ENCODE results near the gene L3MBTL4. TPM values are rescaled to one million over a fixed set of nuclear protein-coding genes. Genes with fewer than 3 reads are reported as not detected.

The L3MBTL4 gene
- total RNA-seq, 6 donors from 2014 or later = 13.2 to 29.1 (median 14.8) TPM

DNA sequence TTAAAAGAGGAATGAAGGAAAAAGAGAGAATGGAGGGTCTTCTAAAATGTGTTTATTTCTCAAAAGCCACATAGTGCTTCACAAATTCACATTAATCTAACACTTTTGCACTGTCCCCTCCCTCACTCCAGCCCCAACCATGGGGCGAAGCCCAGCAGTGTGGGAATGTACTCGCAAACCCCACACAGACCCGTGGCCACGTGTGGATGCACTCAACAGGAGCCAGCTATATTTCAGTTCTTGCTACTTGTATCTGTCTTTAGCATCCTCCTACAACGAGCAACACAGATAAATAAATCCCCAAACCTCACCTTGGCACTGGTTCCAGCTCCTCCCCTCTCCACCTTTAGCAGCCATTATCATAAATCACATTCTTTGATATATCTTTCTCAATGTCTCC lies 427.5 kb downstream of the L3MBTL4 start:
- Histone ChIP-seq H3K4me3 (no peak overlapping the region), H3K9me3 (no peaks in the 10 kb centered on the region), H3K36me3 (no peaks in the 10 kb centered on the region), H3K4me1 (no peaks in the 10 kb centered on the region), H3K27me3 (no peaks in the 10 kb centered on the region), H3K27ac (no peak overlapping the region)
- no peak for ATAC-seq (ENCODE audit: low FRiP score in 2 of 2)
- DNase-seq = no peak
- TF ChIP-seq POLR2AphosphoS5 (IDR thresholded peaks at IDR 0.05) (no peak), EP300 (IDR thresholded peaks at IDR 0.05) (no peak), POLR2A (IDR thresholded peaks at IDR 0.05) (no peak)
- TF ChIP-seq, protein P1, sequence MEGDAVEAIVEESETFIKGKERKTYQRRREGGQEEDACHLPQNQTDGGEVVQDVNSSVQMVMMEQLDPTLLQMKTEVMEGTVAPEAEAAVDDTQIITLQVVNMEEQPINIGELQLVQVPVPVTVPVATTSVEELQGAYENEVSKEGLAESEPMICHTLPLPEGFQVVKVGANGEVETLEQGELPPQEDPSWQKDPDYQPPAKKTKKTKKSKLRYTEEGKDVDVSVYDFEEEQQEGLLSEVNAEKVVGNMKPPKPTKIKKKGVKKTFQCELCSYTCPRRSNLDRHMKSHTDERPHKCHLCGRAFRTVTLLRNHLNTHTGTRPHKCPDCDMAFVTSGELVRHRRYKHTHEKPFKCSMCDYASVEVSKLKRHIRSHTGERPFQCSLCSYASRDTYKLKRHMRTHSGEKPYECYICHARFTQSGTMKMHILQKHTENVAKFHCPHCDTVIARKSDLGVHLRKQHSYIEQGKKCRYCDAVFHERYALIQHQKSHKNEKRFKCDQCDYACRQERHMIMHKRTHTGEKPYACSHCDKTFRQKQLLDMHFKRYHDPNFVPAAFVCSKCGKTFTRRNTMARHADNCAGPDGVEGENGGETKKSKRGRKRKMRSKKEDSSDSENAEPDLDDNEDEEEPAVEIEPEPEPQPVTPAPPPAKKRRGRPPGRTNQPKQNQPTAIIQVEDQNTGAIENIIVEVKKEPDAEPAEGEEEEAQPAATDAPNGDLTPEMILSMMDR (IDR thresholded peaks at IDR 0.05) = no peak
- 76 to 86% methylated on average over 5 of the region's 5 CpGs for WGBS, 2 donors

- Histone ChIP-seq H3K27ac (no peak overlapping the region), H3K27me3 (no peaks in the 10 kb centered on the region), H3K4me3 (no peak overlapping the region), H3K9me3 (no peaks in the 10 kb centered on the region), H3K36me3 (no peaks in the 10 kb centered on the region), H3K4me1 (no peaks in the 10 kb centered on the region)
- DNase-seq (no peak), ATAC-seq (ENCODE audit: low FRiP score in 2 of 2) (no peak)
- TF ChIP-seq, protein P1 (IDR thresholded peaks at IDR 0.05) = no peak
- TF ChIP-seq EP300 (IDR thresholded peaks at IDR 0.05) (no peak), POLR2A (IDR thresholded peaks at IDR 0.05) (no peak), POLR2AphosphoS5 (IDR thresholded peaks at IDR 0.05) (no peak)
- WGBS, 2 donors = 87 to 88% methylated on average over 5 of the region's 5 CpGs
Observed at GRCh38 chr18:5986257-5986931, 428.3 kb downstream of the L3MBTL4 start.

GRCh38 chr18:5984245-5984644 lies 430.5 kb downstream of the L3MBTL4 start:
- Histone ChIP-seq H3K4me3 (no peak overlapping the region), H3K27me3 (no peaks in the 10 kb centered on the region), H3K27ac (no peak overlapping the region), H3K36me3 (no peaks in the 10 kb centered on the region), H3K4me1 (no peaks in the 10 kb centered on the region), H3K9me3 (no peaks in the 10 kb centered on the region)
- ATAC-seq (ENCODE audit: low FRiP score in 2 of 2) (no peak), DNase-seq (no peak)
- no peak for TF ChIP-seq POLR2AphosphoS5 (IDR thresholded peaks at IDR 0.05)
- TF ChIP-seq, protein P1 (IDR thresholded peaks at IDR 0.05) = no peak
- TF ChIP-seq EP300 (IDR thresholded peaks at IDR 0.05) = no peak
- TF ChIP-seq POLR2A (IDR thresholded peaks at IDR 0.05) = no peak
- WGBS, 2 donors = 73 to 84% methylated on average over 1 of the region's 1 CpG

- Histone ChIP-seq H3K9me3 (no peaks in the 10 kb centered on the region), H3K4me3 (no peak overlapping the region), H3K4me1 (no peaks in the 10 kb centered on the region), H3K27ac (no peak overlapping the region), H3K36me3 (no peaks in the 10 kb centered on the region), H3K27me3 (no peaks in the 10 kb centered on the region)
- no peak for TF ChIP-seq POLR2A (IDR thresholded peaks at IDR 0.05)
- TF ChIP-seq EP300 (IDR thresholded peaks at IDR 0.05) = no peak
- no peak for TF ChIP-seq POLR2AphosphoS5 (IDR thresholded peaks at IDR 0.05)
- TF ChIP-seq, protein P1 (IDR thresholded peaks at IDR 0.05) = no peak
- 81% methylated on average over 4 of the region's 4 CpGs for WGBS, 2 donors
- ATAC-seq (ENCODE audit: low FRiP score in 2 of 2) (no peak), DNase-seq (no peak)
Observed at GRCh38 chr18:5983488-5983887, 431.2 kb downstream of the L3MBTL4 start.

DNA sequence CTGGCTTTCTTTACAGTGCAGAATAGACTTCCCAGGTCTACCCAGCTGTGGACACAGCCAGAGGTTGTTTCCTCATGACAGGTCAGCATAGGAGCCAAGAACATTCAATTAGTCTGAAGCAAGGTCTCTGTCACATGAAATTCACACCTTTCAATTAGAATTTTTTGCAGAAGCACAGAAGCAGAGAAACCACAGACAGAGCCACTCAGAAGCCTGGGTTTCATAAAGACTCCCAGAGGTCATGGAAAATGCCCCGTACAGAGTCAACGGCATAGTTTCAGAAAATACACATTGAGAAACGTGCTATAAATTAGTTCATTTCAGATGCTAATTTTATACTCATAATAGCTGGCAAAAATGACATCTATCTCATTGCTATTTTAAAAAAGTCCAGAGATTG lies 432.4 kb downstream of the L3MBTL4 start:
- TF ChIP-seq EP300 (IDR thresholded peaks at IDR 0.05) (no peak), POLR2A (IDR thresholded peaks at IDR 0.05) (no peak), POLR2AphosphoS5 (IDR thresholded peaks at IDR 0.05) (no peak)
- TF ChIP-seq, protein P1 (IDR thresholded peaks at IDR 0.05) = no peak
- H3K4me1 ChIP-seq = no peaks in the 10 kb centered on the region
- no peaks in the 10 kb centered on the region for H3K27me3 ChIP-seq
- DNase-seq = no peak
- 91 to 95% methylated on average over 3 of the region's 3 CpGs for WGBS, 2 donors
- no peak overlapping the region for H3K27ac ChIP-seq
- H3K36me3 ChIP-seq = no peaks in the 10 kb centered on the region
- no peak overlapping the region for H3K4me3 ChIP-seq
- ATAC-seq (ENCODE audit: low FRiP score in 2 of 2) = no peak
- no peaks in the 10 kb centered on the region for H3K9me3 ChIP-seq

Measured in upper lobe of left lung (tissue), 6 donors.